Measurements from ENCODE around the gene LXN.
A peak's percentile ranks its signal among the peaks of the same experiment; 100 is the strongest.

The LXN gene

GRCh38 chr3:158711886-158712285 lies 39.4 kb upstream of the LXN start:
- no peak for DNase-seq (ENCODE audit: low read depth)
- H3K4me3 ChIP-seq (ENCODE audit: control insufficient read depth, low read depth, low read length), result no peak overlapping the region
- TF ChIP-seq, protein P1, sequence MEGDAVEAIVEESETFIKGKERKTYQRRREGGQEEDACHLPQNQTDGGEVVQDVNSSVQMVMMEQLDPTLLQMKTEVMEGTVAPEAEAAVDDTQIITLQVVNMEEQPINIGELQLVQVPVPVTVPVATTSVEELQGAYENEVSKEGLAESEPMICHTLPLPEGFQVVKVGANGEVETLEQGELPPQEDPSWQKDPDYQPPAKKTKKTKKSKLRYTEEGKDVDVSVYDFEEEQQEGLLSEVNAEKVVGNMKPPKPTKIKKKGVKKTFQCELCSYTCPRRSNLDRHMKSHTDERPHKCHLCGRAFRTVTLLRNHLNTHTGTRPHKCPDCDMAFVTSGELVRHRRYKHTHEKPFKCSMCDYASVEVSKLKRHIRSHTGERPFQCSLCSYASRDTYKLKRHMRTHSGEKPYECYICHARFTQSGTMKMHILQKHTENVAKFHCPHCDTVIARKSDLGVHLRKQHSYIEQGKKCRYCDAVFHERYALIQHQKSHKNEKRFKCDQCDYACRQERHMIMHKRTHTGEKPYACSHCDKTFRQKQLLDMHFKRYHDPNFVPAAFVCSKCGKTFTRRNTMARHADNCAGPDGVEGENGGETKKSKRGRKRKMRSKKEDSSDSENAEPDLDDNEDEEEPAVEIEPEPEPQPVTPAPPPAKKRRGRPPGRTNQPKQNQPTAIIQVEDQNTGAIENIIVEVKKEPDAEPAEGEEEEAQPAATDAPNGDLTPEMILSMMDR (IDR thresholded peaks at IDR 0.05; ENCODE audit: control insufficient read depth, insufficient read depth, low read depth, low read length, missing control alignments), result no peak

- H3K4me3 ChIP-seq (ENCODE audit: control insufficient read depth, low read depth, low read length), result no peak overlapping the region
- no peak for DNase-seq (ENCODE audit: low read depth)
- TF ChIP-seq, protein P1 (IDR thresholded peaks at IDR 0.05; ENCODE audit: control insufficient read depth, insufficient read depth, low read depth, low read length, missing control alignments), result no peak
These were observed 38.2 kb upstream of the LXN start for GRCh38 chr3:158710601-158711000.

- TF ChIP-seq, protein P1 (IDR thresholded peaks at IDR 0.05; ENCODE audit: control insufficient read depth, insufficient read depth, low read depth, low read length, missing control alignments), result no peak
- DNase-seq (ENCODE audit: low read depth), result peak; percentile 99
- H3K4me3 ChIP-seq (ENCODE audit: control insufficient read depth, low read depth, low read length), result no peak overlapping the region
These were observed 37.2 kb upstream of the LXN start for GRCh38 chr3:158709666-158710083.

- TF ChIP-seq, protein P1 (IDR thresholded peaks at IDR 0.05; ENCODE audit: control insufficient read depth, insufficient read depth, low read depth, low read length, missing control alignments), result no peak
- no peak for DNase-seq (ENCODE audit: low read depth)
- H3K4me3 ChIP-seq (ENCODE audit: control insufficient read depth, low read depth, low read length), result no peak overlapping the region
These were observed 31.1 kb upstream of the LXN start for GRCh38 chr3:158703566-158703965.

GRCh38 chr3:158702815-158703481 lies 30.5 kb upstream of the LXN start:
- TF ChIP-seq, protein P1 (IDR thresholded peaks at IDR 0.05; ENCODE audit: control insufficient read depth, insufficient read depth, low read depth, low read length, missing control alignments), result no peak
- no peak overlapping the region for H3K4me3 ChIP-seq (ENCODE audit: control insufficient read depth, low read depth, low read length)
- DNase-seq (ENCODE audit: low read depth), result no peak

- H3K4me3 ChIP-seq (ENCODE audit: control insufficient read depth, low read depth, low read length), result no peak overlapping the region
- no peak for DNase-seq (ENCODE audit: low read depth)
- TF ChIP-seq, protein P1 (IDR thresholded peaks at IDR 0.05; ENCODE audit: control insufficient read depth, insufficient read depth, low read depth, low read length, missing control alignments), result no peak
These were observed 29.1 kb upstream of the LXN start for GRCh38 chr3:158701420-158702065.

Measured in AG09309 (cell line).